C4-2B (cell line): Measurements from ENCODE around the gene RSPO4.

Experiments used
- H3K27ac ChIP-seq: fragments of 450-650 bp; 2 replicates; pipeline ENCODE4 v1.5.1; 2017
- CTCF ChIP-seq: fragments of 450-650 bp; conservative IDR thresholded peaks from 2 replicates; pipeline ENCODE4 v1.5.1; 2017; ENCODE audit warnings: mild to moderate bottlenecking
- ZFX ChIP-seq: fragments of 450-650 bp; IDR thresholded peaks from 2 replicates; pipeline ENCODE4 v1.6.1; 2017

Gene RSPO4

DNA sequence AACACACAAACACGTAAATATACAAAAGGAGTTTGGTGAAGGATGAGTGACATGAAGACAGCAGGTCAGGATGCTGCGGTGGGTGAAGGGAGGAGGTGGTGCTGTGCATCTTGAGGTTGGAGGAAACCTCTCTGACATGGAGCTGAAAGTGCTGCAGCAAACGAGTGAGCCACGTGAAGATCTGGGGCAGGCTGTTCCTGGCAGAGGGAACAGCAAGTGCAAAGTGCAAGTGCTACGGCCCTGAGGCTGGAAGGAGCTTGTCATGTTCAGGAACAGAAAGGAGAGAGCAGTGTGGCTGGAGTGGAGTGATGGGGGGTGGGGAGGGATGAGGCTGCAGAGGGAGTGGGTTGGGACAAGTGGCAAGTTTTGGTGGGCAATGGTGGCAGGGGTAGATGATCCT is 61.2 kb downstream of the RSPO4 start:
- no peak overlapping the region for H3K27ac ChIP-seq
- no peak for TF ChIP-seq CTCF
- no peak for TF ChIP-seq ZFX

DNA sequence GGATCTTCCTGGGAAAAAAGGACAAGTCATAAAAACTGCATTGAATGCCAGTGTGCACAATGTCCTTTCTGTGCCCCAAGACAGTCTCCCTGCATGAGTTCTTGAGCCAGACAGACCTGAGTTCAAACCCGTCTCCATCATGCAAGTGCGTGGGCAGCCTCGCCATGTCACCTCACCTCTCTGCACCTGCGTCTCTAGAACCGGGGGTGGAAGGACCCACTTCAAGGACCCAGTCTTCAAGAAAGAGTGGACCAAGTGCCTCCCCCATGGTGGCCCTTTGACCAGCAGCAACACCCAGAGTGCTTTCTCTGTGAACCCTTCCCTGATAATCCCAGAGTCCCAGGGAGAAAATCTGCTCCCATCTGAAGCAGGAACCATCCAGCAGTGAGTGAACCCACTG is 62.5 kb downstream of the RSPO4 start:
- H3K27ac ChIP-seq, result no peak overlapping the region
- TF ChIP-seq CTCF, result no peak
- no peak for TF ChIP-seq ZFX

- TF ChIP-seq ZFX (no peak), CTCF (no peak)
- H3K27ac ChIP-seq, result no peak overlapping the region
Observed at GRCh38 chr20:934186-934840, 67.8 kb downstream of the RSPO4 start.

GRCh38 chr20:933029-933428 is 69.1 kb downstream of the RSPO4 start:
- H3K27ac ChIP-seq, result no peak overlapping the region
- TF ChIP-seq ZFX, result no peak
- no peak for TF ChIP-seq CTCF

GRCh38 chr20:931401-931800 is 70.7 kb downstream of the RSPO4 start:
- TF ChIP-seq ZFX (no peak), CTCF (no peak)
- H3K27ac ChIP-seq, result no peak overlapping the region

GRCh38 chr20:926670-927069 is 75.4 kb downstream of the RSPO4 start:
- no peak for TF ChIP-seq CTCF
- no peak for TF ChIP-seq ZFX
- no peak overlapping the region for H3K27ac ChIP-seq

DNA sequence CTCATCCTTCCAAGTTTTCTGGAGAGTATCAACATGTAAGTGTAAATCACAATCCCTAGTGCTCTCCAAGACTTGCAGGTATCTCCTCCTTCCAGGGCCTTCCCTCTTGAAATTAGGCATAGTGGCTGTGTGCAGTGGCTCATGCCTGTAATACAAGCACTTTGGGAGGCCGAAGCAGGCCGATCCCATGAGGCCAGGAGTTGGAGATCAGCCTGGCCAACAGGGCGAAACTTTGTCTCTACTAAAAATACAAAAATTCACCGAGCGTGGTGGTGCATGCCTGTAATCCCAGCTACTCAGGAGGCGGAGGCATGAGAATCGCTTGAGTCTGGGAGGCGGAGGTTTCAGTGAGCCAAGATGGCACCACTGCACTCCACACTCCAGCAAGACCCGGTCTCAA is 76.6 kb downstream of the RSPO4 start:
- TF ChIP-seq CTCF, result no peak
- TF ChIP-seq ZFX, result no peak
- H3K27ac ChIP-seq, result no peak overlapping the region
